Right ventricle myocardium superior (tissue), 1 donor: ENCODE data around the gene BMP4. TPM values are rescaled to one million over a fixed set of nuclear protein-coding genes. Genes with fewer than 3 reads are reported as not detected.

Experiments used
- ATAC-seq: fragments of 200-7000 bp; cut with Tn5 transposase; one replicate; pipeline ENCODE4 v1.9.1; 2020; ENCODE audit warnings: mild to moderate bottlenecking; ENCODE audit not compliant: poor library complexity
- DNase-seq: peaks from one replicate; pipeline ENCODE4 v3.0.0-alpha.2; 2020
- intact Hi-C: fragments of 100-400 bp; cut with DNase I; formaldehyde crosslinking; loops from one replicate; pipeline ENCODE4 v1.11.2; 2022
- microRNA-seq: library from miRNA; unstranded; fragments of <30 nt; microRNA quantifications from one replicate; pipeline ENCODE4 v1.2.0, GENCODE V29; 2020
- total RNA-seq: library from RNA; stranded (reverse); fragmentation: NEBNext Ultra II Directional; extraction: Animal tissue kit (Norgen Biotek cat#: 25700); gene quantifications from one replicate; pipeline ENCODE4 v1.2.1, GENCODE V29; 2021
- donor health status: DM: no; HTN: yes; CAD: no; lungs with severe emphysema.

Gene BMP4
- total RNA-seq, 1 donor from 2014 or later = 8.8 TPM

DNA sequence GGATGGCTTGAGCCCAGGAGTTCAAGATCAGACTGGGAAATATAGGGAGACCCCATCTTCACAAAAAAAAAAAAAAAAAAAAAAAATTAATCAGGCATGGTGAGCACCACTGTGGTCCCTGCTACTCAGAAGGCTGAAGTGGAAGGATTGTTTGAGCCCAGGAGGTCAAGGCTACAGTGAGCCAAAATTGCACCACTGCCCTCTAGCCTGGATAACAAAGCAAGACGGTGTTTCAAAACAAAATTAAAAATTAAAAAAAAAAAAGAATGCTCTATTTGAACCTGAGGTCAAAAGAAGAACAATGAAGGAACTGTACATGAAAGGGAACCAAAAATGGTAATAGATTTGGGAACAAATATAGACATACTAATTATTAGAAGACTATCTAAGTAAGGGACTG lies 40.4 kb downstream of the BMP4 start:
- DNase-seq = no peak
- intact Hi-C loops = no loop called here
- no peak for ATAC-seq

DNA sequence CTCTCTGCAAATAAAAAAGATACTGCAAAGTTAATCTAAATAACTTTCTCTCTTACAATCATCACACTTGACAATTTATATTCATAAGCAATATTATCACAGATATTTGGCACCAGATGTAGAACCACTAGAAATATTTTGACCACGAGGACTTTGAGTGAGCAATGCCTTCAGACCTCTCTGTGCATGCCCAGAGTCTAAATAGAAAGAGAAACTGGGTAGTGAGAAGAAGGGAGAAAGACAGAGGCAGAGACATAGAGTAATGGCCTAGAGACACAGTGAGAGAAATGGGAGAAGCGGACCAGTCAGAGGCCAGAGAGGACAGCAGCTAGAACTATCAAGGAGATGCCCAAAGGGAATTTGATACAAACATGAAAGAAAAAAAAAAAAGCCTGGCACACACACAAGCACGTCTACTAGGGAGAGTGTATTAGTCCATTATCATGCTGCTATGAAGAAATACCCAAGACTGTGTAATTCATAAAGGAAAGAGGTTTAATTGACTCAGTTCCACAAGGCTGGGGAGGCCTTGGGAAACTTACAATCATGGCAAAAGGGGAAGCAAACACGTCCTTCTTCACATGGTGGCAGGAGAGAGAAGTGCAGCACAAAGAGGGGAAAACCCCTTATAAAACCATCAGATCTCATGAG lies 41.1 kb downstream of the BMP4 start:
- DNase-seq = no peak
- no peak for ATAC-seq
- intact Hi-C loops = no loop called here

DNA sequence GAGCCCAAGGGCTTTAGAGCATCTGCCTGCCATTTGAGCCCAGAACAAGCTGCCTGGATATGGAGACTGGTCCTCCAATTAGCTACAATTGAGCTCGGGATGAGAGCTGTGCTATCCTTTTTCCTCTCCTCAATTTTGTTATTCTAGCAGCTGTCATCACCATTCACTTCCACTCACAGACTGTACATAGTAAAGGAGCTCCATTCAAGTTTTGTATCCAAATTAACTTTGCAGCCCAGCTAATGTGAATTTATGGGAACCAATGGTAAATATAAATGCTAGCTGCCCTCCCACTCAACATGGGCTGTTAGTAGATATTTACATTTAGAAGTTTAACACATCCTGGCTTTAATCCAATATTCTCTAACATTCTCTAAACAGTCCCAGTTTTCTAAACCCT lies 44.6 kb downstream of the BMP4 start:
- intact Hi-C loops = no loop called here
- ATAC-seq (no peak), DNase-seq (no peak)

DNA sequence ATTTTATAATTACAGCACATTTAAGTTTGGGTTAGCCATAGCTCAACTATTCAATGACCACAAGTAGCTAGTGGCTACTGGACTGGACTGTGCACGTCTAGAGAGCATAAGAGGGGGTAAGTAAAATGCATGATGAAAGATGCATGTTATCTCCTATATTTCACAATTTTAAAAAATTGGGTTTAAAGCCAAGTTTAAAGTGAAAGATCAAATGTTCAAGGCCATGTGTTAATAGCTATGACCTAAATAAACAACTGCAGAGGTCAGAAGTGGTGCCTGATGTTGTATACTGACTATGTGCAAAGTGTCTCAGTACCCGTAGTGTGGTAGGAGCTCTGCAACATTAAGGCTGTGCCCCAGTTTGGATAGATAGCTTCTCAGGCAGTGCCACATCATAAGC lies 48.2 kb downstream of the BMP4 start:
- intact Hi-C loops = no loop called here

DNA sequence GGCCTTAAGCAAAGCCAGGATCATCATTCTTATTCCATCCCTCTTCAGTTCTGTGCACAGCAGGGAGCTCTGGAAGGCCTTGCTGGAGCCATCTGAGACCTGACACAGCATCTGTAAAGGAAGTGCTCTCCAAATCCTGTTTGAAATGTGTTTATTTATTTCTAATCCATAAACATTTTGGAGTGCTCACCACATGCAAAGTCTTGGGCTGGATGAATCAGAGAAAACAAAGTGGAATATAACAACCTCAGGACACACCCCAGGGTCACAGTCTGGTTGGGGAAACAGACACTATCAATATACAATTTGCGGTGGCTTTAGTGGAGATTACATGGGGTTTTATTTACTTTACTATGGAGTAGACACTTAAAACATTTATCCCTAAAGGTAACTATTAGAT lies 54.3 kb downstream of the BMP4 start:
- ATAC-seq (no peak), DNase-seq (no peak)
- intact Hi-C loops = no loop called here

More for the DNA sequence above, 48.2 kb downstream of the BMP4 start:
- no peak for DNase-seq
- no peak for ATAC-seq

DNA sequence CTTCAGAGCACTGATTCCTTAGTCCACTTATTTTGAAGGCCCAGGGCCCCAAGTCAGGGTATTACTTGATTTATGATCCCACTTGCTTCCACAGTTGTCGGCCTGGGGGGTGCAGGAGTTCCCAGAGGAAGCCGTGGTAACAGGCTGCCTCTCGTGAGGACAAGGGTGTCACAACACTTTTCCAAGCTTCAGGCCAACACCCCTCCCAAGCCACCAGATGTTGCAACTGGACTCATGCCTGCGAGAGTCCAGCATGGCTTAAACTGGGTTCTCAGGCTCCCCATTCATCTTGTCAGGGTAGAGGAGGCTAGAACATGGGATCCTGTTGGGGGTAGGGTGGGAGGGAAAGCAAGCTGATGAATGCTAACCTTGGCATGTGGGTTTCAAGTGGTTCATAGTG lies 56.1 kb downstream of the BMP4 start:
- intact Hi-C loops = no loop called here
- DNase-seq (peak; percentile 77), ATAC-seq (peak; percentile 94)

Small RNAs within 50 kb of the gene (microRNA-seq; reads per million reads assigned to microRNA genes)
- not detected for gene MIR5580
